Tibial artery (tissue), 4 donors: Measurements from ENCODE around the gene PROZ.
A peak's percentile ranks its signal among the peaks of the same experiment; 100 is the strongest.

Experiments used
- DNase-seq, 2 donors: peaks; one replicate each; pipeline ENCODE4 v3.0.0-alpha.2; 2019
- H3K27ac ChIP-seq, 2 donors: fragments of 200-600 bp; sonication (generic) in 1 of 2; 1 replicate in 1 of 2; 2 replicates in 1 of 2; pipeline ENCODE4 v1.5.1; 2018 to 2019; ENCODE audit warnings: mild to moderate bottlenecking in 1 of 2
- H3K27me3 ChIP-seq, 2 donors: fragments of 200-600 bp; sonication (generic) in 1 of 2; one replicate each; pipeline versions ENCODE4 v1.5.1 to v1.6.0; 2016 to 2019
- H3K36me3 ChIP-seq, 3 donors: fragments of 200-600 bp; sonication (generic) in 2 of 3; one replicate each; pipeline ENCODE4 v1.5.1; 2016 to 2019; ENCODE audit warnings: mild to moderate bottlenecking in 2 of 3
- H3K4me1 ChIP-seq, 4 donors: fragments of 200-600 bp; sonication (generic) in 2 of 4; 1 replicate in 3 of 4; 2 replicates in 1 of 4; pipeline ENCODE4 v1.5.1; 2016 to 2019
- H3K4me3 ChIP-seq, 2 donors: fragments of 200-600 bp; sonication (generic) in 1 of 2; 1 replicate in 1 of 2; 2 replicates in 1 of 2; pipeline ENCODE4 v1.5.1; 2018 to 2019; ENCODE audit warnings: mild to moderate bottlenecking in 2 of 2
- H3K9me3 ChIP-seq, 3 donors: fragments of 200-600 bp; sonication (generic) in 1 of 3; one replicate each; pipeline ENCODE4 v1.5.1; 2016 to 2019
- intact Hi-C: fragments of 100-400 bp; cut with DNase I; formaldehyde crosslinking; loops from one replicate; pipeline ENCODE4 v1.15.0; 2023; ENCODE audit warnings: low total_unique reads
- TF ChIP-seq, protein P1 (sequence below), 2 experiments: fragments of 200-600 bp in 1 of 2; fragments of 450-650 bp in 1 of 2; IDR thresholded peaks; one replicate each; pipeline ENCODE4 v1.5.1; 2017 to 2019; ENCODE audit warnings: antibody characterized with exemption in 2 of 2, mild to moderate bottlenecking in 1 of 2, moderate library complexity in 1 of 2

The PROZ gene

GRCh38 chr13:113138792-113139551 is 19.5 kb upstream of the PROZ start:
- intact Hi-C loops = no loop called here
- Histone ChIP-seq H3K27ac (no peak overlapping the region), H3K36me3 (no peaks in the 10 kb centered on the region), H3K4me3 (no peak overlapping the region), H3K4me1 (no peaks in the 10 kb centered on the region), H3K27me3 (peaks cover 0 to 1% of the 10 kb centered on the region in 2 donors), H3K9me3 (no peaks in the 10 kb centered on the region)
- DNase-seq = peak; percentile 10 to 48
- TF ChIP-seq, protein P1, sequence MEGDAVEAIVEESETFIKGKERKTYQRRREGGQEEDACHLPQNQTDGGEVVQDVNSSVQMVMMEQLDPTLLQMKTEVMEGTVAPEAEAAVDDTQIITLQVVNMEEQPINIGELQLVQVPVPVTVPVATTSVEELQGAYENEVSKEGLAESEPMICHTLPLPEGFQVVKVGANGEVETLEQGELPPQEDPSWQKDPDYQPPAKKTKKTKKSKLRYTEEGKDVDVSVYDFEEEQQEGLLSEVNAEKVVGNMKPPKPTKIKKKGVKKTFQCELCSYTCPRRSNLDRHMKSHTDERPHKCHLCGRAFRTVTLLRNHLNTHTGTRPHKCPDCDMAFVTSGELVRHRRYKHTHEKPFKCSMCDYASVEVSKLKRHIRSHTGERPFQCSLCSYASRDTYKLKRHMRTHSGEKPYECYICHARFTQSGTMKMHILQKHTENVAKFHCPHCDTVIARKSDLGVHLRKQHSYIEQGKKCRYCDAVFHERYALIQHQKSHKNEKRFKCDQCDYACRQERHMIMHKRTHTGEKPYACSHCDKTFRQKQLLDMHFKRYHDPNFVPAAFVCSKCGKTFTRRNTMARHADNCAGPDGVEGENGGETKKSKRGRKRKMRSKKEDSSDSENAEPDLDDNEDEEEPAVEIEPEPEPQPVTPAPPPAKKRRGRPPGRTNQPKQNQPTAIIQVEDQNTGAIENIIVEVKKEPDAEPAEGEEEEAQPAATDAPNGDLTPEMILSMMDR (IDR thresholded peaks at IDR 0.05) = no peak

DNA sequence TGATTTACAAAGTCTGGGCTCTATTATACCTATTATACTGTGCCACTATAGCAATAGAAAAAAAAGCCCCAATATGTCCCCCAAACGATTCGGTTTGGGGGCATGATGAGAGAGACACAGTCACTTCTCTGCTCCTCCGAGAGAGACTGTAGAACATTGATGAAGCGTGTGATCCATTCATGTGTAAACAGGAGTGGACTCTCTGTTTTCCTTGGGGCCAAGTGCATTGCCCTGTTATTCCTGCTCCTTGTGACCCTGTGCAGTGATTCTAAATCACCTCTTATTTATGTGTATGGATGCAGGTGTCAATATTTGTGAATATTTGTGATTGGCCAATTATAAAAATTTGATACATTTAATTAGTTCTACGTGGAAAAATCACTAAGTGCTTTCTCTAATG is 18.9 kb upstream of the PROZ start:
- no peaks in the 10 kb centered on the region for H3K4me1 ChIP-seq
- intact Hi-C loops = no loop called here
- no peak overlapping the region for H3K4me3 ChIP-seq
- no peak overlapping the region for H3K27ac ChIP-seq
- no peak for DNase-seq
- no peaks in the 10 kb centered on the region for H3K36me3 ChIP-seq
- H3K9me3 ChIP-seq = no peaks in the 10 kb centered on the region
- TF ChIP-seq, protein P1 (IDR thresholded peaks at IDR 0.05) = no peak
- peaks cover 0 to 5% of the 10 kb centered on the region in 2 donors for H3K27me3 ChIP-seq

GRCh38 chr13:113140677-113141600 is 17.5 kb upstream of the PROZ start:
- TF ChIP-seq, protein P1 (IDR thresholded peaks at IDR 0.05) = no peak
- intact Hi-C loops = no loop called here
- no peak overlapping the region for H3K4me3 ChIP-seq
- H3K4me1 ChIP-seq = no peaks in the 10 kb centered on the region
- no peaks in the 10 kb centered on the region for H3K36me3 ChIP-seq
- no peaks in the 10 kb centered on the region for H3K9me3 ChIP-seq
- no peak overlapping the region for H3K27ac ChIP-seq
- DNase-seq = peak; percentile 19 to 58
- H3K27me3 ChIP-seq = peaks cover 0 to 5% of the 10 kb centered on the region in 2 donors

GRCh38 chr13:113141601-113141970 is 16.9 kb upstream of the PROZ start:
- H3K4me1 ChIP-seq = no peaks in the 10 kb centered on the region
- peaks cover 0 to 5% of the 10 kb centered on the region in 2 donors for H3K27me3 ChIP-seq
- no peak overlapping the region for H3K4me3 ChIP-seq
- TF ChIP-seq, protein P1 (IDR thresholded peaks at IDR 0.05) = no peak
- H3K27ac ChIP-seq = no peak overlapping the region
- H3K36me3 ChIP-seq = no peaks in the 10 kb centered on the region
- no peaks in the 10 kb centered on the region for H3K9me3 ChIP-seq
- intact Hi-C loops = no loop called here
- peak in 1 of 2 donors; percentile 50 for DNase-seq

DNA sequence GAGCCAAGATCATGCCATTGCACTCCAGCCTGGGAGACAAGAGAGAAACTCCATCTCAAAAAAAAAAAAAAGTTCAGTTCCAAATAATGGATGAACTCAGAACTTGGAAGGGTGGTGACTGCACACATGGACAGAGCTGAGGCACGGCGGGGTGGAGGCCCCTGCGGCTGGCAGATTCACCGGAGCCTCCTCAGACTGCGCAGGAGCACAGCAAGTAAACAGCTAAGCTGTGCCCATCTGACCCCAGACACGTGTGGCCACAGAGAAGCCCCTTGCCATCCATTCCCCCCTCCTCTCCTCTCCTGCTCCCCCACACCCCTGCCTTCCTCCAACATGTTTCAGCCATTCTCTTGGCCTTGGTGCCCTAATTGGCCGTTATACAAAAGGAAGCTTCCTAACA is 15.6 kb upstream of the PROZ start:
- TF ChIP-seq, protein P1 (IDR thresholded peaks at IDR 0.05) = no peak
- H3K9me3 ChIP-seq = no peaks in the 10 kb centered on the region
- intact Hi-C loops = no loop called here
- H3K4me3 ChIP-seq = no peak overlapping the region
- no peaks in the 10 kb centered on the region for H3K36me3 ChIP-seq
- H3K4me1 ChIP-seq = no peaks in the 10 kb centered on the region
- no peak overlapping the region for H3K27ac ChIP-seq
- H3K27me3 ChIP-seq = peaks cover 0 to 8% of the 10 kb centered on the region in 2 donors
- DNase-seq = no peak
